Endothelial cell of hepatic sinusoid (primary cell): ENCODE measurements around the gene TMEM179B.
"Not testable (repeated sequence)": the region's sequence is repeated elsewhere in the genome, so short reads cannot be mapped to it uniquely, and the experiment has no call there.

Experiments
- in situ Hi-C: cut with HindIII; loops from 2 replicates; pipeline ENCODE4 v1.10.0; 2017; ENCODE audit warnings: low sequenced_read_pairs

The TMEM179B gene

DNA sequence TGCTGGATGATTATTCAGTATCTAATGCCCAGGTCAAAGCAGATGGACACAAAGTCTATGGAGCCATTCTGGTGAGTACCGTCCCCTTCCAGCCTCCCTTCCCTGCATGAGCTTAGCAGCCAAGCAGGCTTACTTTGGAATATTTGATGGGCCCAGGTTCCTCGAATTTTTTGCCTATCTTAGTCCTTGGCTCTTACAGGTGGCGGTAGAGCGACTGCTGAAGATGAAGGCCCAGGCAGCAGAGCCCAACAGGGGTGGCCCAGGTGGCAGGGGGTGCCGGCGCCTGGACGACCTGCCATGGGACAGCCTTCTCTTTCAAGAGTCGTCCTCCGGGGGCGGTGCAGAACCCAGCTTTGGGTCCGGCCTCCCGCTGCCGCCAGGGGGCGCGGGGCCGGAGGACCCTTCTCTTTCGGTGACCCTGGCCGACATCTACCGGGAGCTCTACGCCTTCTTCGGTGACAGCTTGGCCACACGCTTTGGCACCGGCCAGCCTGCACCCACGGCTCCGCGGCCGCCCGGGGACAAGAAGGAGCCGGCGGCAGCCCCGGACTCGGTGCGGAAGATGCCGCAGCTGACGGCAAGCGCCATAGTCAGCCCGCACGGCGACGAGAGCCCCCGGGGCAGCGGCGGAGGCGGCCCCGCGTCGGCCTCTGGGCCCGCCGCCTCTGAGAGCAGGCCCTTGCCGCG is 741 bp upstream of the TMEM179B start:
- in situ Hi-C loops, result no loop called here

DNA sequence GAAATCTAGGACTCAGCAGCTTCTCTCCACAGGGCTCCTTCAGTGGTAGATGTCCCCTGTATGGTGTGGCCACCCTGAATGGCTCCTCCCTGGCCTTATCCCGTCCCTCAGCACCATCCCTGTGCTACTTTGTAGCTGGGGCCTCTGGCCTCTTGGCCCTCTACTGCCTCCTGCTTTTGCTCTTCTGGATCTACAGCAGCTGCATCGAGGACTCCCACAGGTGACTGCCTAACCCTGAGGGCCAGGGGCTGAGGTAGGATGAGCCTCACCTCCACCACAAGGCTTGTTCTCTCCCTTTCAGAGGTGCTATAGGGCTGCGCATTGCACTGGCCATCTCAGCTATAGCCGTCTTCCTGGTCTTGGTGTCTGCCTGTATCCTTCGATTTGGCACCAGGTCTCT is 1.8 kb downstream of the TMEM179B start:
- in situ Hi-C loops, result no loop called here

DNA sequence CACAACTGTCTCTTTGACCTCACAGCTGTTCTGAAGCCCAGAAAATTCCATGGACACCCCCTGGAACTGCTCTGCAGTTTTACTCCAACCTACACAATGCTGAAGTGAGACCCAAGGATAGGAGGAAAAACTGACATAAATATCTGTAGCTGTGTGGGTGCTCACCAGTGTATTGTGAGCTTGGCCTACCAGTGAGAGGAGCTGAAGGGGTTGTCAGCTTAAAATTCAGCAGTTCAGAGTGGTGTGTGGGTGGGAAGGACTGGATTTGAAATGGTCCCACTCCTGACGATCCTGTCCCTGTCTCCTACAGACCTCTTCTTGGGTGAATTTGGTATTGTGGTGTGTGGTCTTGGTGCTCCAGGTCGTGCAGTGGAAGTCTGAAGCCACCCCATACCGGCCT is 2.4 kb downstream of the TMEM179B start:
- in situ Hi-C loops, result no loop called here

DNA sequence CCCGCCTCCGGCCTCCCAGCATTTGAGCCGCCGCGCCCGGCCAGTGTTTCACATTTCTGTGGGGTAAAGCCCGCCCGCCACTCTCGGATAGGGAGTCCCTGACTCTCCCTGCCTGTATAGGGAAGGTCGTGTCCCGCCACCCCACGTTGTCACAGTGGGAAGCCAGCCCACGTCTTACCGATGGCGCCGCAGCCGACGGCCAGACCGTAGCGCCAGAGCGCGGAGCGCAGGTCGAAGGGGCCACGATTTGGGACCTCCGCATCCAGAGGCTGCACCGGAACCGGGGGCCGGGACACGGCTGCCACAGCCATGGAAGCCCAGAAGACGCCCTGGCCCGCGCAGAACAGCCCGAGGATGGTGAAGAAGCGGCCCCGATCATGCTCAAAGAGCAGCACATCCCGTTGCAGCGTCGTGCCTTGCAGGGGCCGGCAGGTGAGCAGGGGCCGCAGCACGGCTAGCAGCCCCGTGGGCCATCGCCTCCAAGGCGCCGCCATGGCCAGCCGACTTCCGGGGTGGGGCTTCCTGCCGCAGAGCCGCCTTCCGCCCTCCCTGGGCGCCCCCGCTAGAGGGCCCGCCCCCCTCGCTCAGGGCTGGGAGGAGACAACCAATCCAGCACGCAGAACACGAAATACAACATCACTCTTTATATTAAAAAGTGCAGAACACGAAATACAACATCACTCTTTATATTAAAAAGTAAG is 4.4 kb downstream of the TMEM179B start, which contains the start of gene TMEM223:
Gene TMEM223, minus strand, starts transcription at position 506 of the 701 bp plus-strand sequence. Its CDS starts 12 bp downstream, at position 494.
- in situ Hi-C loops, result no loop called here

DNA sequence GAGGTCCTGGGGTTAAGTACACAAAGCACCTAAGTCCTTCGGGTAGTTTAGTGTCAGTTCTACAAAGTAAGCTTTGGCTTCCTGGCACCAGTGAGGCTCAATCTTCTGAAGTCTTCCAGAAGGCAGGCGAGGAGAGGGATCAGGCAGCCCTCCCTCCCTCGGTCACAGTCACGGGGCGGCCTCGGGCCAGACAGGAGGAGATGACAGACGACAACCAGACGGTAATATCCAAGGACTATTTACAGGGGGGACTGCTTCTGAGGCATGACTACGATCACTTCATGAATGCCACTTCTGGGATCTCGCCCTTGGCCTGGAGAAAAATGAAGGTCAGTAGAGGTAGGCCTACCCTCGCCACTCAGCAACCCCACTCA is 5.0 kb downstream of the TMEM179B start:
- in situ Hi-C loops, result no loop called here

DNA sequence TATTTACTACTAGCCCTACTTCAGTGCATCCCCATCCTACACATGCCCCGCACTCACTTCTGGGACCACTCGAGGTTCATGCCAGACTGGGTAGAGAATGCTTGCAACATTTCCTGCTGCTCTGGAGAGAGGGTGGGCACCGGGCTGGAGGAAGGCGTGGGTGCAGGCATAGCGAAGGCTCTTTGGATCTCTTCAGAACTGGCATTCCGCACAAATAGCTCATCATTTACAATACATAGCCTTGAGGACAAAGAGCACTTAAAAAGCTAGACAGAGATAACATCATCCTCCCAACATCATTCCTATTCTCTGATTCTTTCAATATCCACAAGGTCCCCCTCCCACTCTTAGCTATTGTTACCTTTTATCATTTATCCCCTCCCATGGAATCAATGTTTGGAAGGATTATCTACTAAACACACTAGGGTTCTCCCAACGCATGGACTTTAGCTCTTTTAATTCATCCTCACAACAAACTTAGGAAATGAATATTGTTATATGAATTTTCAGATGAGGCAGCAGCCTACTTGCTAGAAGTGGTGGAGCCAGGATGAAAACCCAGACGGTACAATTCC is 7.1 kb downstream of the TMEM179B start:
- in situ Hi-C loops, result no loop called here

DNA sequence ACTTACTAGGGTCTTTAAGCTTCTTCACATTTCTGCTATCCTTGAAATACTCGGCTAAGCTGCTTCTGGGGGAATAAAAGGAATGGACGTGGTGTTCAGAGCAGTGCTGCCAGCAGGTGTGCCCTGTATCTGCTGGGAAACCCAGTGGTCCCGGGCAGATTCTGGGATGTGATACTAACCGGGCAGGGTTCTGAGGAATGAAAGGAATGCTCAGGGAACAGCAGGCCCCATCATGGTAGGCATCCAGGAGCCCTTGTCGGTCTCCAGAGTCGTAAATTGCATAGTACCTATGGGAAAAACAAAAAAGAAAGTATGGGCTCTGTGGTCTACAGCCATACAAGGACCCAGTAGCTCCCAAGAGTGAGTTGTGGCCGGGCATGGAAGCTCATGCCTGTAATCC is 9.1 kb downstream of the TMEM179B start:
- in situ Hi-C loops, result loop anchor here (5.0 kb wide), 1 partner anchor 41 kb away; the partner anchor contains the start of gene WDR74

DNA sequence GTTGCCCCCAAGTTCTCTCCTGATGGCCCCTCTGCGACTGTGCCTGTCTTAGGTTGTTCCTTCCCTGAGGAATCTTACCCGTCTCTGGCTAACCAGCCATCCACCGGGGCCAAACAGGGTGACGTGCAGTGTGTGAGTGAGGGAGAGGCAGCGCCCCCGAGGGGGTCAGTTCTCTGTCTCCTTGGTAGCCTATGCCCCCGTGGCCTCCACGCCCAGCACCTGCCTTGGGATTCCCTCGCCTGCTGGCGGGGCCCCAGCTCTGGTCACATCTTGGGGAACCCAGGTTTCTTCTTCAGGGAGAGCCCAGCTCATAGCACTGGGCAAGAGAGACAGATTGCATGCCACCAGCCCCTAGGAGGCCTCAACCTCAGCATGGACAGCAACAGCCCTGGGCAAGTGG is 12.3 kb downstream of the TMEM179B start:
- in situ Hi-C loops, result loop anchor here (5.0 kb wide), 1 partner anchor 38 kb away; the partner anchor contains the start of gene WDR74

DNA sequence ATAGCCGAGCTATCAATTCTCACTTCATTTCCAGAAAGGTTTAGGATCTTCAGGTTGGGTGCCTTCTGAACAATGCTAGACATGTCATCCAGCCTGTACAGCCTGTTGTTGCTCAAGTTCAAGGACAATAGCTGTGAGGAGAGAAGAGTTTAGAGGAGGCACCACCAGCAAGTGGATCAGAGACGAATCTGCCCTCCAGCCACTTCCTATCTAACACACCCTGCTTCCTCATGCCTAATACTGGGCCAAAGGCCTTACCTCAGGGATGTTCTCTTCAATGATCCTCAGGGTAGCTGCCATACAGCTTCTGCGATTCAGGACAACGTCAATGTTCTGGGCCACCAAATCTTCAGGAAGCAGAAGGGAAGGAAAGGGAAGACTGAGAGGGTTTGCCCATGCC is 13.9 kb downstream of the TMEM179B start:
- in situ Hi-C loops, result no loop called here

DNA sequence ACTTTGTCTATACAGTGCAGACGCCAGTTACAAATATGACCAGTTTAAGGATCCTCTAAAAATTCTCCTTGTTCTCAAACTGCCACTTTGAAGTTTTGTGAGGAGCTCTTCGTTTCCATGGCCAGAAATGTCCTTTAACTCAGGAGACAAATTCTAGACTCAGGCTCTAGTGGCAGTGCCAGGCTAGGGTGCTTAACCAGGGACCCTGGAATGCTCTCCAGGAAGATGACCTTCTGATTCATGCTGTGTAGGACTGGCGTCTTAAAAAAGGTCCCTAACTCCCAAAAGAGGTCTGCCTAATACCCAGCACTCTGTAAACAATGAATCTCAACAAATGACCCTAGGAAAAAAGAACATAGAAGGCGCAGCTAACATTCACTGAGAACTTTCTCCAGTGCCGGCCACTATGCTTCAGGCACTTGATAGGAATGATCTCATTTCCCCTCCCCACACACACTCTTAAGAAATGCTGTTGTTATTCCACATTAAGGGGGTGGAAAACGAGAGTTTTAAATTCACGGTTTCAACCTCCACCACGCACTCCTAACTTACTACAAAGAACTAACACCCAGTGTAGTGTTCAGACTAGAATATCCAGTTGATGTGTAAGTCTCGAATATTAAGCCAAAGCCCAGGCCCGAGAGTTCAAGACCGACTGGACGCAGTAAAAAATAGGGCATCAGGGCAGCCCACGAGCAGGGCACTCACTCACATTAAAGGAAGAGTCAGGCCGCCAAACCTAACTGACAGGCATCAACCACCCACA is 17.3 kb downstream of the TMEM179B start:
- in situ Hi-C loops, result no loop called here

DNA sequence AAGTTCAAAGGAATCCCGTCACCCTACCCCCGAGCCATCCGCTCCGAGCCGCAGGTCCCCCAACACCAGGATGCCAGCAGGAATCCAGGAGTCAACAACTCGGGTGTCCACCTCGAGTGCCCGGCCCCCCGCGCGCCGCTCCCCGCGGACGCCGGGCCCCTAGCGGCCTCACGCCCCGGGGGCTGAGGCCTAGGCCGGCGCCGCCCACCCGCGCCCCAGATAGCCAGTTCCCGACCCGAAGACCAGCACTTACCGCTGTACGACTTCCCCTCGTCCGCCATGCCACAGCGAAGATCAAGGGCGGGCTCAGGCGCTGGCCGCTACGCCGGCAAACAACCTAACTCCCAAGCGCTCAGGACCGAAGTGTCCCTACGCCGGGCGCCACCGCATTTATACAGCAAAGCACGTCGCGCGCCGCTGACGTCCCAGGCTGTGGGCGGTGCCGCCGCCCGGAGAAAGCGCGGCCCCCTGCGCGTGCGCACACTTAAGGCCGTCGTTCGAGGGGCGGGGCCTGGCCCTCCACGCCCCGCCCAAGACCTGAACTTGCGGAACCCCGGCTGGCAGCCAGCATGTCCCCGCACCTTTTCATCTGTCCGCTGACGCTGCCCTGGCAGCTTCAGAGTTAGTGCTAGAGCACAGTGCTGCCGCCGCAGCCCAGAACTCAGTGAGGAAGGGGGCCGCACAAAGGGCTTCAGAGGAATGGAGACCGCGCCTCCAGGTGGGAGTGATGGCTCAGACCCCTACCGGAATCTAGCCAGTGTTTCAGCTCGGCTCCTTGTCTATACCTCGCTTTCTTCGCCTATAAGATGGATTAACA is 18.1 kb downstream of the TMEM179B start, which contains the start of gene NXF1:
Gene NXF1, minus strand, starts transcription at position 365 of the 817 bp plus-strand sequence. Its CDS starts 84 bp downstream, at position 281.
- in situ Hi-C loops, result no loop called here

DNA sequence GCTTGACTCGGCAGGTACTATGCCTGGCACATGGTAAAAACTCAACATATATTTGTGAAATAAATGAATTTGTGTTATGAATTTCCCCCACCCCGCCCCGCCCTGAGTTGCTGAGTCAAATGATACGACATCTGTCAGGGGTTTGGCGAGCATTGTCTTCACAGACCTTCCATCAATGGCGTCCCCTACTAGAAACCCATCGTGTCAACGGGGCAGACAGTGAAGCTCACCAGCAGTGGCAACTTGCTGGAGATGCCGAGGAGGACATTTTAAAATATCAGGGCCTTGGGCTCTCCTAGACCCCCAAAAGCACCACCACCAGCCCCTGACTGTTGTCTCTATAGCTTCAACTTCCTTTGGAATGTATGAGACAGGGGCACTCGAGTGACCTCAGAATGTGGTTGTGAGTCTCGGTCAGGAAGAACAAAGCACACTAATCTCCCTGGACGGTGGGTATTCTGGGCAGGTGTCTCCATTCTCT is 18.8 kb downstream of the TMEM179B start:
- in situ Hi-C loops, result no loop called here

DNA sequence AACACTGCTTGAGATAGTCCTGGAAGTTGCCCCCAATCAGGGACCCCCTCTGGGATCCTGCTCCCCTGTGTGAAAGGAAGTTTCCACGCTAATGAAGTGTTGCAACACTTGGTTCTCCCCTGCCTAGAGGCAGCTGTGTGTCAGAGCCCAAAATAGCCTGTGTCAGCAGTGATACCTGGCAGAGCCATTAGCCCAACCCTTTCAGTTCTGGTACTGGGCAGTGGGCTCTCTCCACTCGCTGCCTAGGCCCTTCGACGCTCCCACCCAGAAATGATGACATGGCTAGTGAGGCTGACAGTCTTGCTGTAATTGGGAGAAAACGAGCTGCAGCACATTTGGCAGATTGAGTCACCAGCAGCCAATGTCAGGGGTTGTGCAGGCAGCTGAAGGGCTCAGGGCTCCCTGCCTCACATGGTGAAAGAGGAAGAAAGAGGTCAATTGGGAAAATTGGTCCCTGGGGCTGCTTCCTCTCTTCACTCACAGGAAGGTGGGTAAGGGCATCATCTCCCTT is 19.5 kb downstream of the TMEM179B start:
- in situ Hi-C loops, result no loop called here

DNA sequence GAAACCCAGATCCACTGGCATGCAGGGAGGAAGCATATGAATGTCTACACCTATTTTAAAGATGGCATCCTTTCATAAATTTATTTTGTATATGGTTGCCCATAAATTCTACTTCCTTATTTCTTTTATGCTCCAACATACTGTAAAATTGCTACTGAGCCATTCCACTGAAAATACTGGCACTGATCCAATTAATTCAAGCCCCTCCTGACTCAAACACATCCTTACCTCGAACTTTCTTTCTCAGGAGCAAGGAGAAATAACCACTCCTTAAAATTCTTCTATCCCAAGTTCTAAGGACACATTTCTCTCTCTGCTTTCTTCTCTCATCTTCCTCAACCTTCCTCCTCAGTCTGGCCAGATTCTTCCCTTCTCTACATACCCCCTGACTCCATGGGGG is 23.5 kb downstream of the TMEM179B start:
- in situ Hi-C loops, result no loop called here

DNA sequence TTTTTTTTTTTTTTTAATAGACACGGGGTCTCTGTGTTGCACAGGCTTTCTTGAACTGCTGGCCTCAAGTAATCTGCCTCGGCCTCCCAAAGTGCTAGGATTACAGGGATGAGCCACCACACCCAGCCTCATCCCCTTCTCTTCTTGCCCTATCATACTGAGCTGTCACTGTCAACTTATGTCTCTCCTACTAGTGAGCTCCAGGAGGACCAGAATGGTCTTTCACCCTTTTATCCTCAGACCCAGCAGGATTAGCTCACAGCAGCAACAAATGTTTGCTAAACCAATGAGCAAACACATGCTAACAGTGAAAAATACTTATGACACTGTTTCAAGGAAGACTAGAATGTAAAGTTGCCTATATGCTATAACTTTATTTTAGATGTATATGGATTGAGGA is 24.5 kb downstream of the TMEM179B start:
- in situ Hi-C loops, result no loop called here

DNA sequence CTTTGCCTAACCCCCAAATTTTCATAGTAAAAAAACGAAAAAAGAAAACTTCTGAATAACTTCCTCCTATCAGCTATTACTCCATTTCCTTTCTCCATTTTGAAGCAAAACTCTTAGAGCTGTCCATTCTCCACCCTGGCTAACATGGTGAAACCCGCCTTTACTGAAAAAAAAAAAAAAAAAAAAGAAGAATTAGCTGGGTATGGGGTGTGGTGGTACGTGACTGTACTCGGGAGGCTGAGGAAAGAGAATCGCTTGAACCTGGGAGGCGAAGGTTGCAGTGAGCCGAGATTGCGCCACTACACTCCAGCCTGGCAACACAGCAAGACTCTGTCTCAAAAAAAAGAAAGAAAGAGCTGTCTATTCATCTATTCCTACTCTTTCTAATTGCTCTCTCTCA is 29.4 kb downstream of the TMEM179B start:
- in situ Hi-C loops, result no loop called here

DNA sequence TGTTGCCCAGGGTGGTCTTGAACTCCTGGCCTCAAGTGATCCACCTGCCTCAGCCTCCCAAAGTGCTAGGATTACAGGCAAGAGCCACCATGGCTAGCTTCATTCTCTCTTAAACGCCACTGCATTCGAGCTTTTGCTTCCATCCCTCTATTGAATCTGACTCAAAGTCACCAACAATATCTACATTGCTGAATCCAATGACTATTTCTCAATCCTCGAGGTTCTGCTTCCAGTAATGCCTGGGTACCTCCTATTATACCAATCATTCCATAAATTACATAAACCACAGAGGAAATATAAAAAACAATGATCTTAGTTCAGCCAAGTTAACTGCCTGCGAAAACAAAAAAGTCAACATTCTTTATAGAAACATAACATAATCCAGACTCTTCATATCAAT is 29.9 kb downstream of the TMEM179B start:
- in situ Hi-C loops, result no loop called here

DNA sequence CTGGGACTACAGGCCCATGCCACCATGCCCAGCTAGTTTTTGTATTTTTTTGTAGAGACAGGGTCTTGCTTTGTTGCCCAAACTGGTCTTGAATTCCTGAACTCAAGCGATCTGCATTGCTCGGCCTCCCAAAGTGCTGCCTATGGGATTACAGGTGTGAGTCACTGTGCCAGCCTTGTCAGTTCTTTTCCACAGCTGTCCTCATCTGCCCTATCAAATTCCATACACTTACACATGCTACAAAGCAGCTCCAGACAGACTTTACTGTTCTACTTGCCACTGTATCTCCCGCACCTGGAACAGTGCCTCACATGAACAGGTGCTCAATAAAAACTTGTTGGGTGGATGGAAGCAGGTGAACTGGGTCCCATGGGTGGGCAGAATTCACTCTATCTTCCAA is 36.5 kb downstream of the TMEM179B start:
- in situ Hi-C loops, result no loop called here

DNA sequence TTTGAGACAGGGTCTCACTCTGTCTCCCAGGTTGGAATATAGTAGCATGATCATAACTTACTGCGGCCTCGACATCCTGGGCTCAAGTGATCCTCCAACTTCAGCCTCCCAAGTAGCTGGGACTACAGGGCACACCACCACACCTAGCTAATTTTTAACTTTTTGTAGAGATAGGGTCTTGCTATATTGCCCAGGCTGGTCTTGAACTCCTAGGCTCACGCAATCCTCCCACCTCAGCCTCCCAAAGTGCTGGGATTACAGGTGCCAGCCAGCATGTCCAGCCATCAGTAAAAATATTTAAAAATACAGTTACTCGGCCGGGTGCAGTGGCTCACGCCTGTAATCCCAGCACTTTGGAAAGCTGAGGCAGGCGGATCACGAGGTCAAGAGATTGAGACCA is 40.9 kb downstream of the TMEM179B start:
- in situ Hi-C loops, result not testable (repeated sequence)

DNA sequence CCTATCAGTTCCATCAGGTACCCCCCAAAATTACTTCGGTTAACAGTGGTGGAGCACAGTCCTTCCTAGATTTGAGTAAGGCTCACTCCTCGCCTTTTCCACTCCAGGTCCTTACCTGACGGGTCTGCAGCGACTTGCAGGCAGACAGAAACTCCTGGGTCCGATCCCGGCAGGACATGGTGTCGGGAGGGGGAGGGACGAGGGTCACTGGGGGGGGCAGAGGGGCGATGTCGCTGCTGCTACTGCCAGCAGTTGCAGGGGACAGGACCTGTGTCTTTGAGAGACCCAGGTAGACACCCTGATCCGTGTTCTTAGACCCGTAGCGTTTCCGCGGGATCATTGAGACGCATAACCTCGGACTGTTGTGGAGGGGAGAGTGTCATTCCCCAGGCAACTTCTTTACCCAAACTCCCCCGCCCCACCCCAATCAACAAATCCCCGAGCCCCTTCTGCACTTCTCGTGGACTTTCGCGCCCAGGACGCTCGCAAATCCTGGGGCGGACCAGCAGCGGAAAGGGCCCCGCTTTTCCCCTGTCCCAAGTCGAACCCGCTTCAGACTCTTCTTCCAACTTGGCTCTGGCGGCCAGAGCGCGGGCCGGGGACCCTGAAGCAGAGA is 43.8 kb downstream of the TMEM179B start:
- in situ Hi-C loops, result no loop called here
